ENCODE data around the gene ATF7IP2.
"Not testable (repeated sequence)": the region's sequence is repeated elsewhere in the genome, so short reads cannot be mapped to it uniquely, and the experiment has no call there.

Gene ATF7IP2

DNA sequence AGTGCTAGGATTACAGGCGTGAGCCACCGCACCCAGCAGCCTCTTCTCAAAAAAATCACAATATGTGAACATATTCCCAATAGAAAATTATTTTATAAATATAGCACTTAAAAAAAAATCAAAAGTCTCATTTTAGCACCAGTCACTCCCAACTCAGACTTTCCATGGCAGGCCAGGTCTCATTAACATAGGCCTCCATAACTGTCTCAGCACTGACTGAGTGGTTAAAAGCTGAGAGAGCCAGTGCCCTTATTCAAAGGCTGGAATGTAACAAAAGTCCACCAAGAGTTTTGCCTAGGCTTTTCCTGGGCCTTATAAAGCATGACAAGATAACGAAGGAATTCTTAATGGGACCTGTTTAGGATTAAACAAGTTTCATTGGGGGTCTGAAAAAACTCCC lies 114.7 kb downstream of the ATF7IP2 start:
- POLR2A ChIA-PET: no interaction called here
- CTCF ChIA-PET: interaction anchor here (1.5 kb wide), 1 partner anchor 9 kb away, joined by 6 read pairs; no protein-coding TSS in a partner anchor
- TF ChIP-seq, protein P1, sequence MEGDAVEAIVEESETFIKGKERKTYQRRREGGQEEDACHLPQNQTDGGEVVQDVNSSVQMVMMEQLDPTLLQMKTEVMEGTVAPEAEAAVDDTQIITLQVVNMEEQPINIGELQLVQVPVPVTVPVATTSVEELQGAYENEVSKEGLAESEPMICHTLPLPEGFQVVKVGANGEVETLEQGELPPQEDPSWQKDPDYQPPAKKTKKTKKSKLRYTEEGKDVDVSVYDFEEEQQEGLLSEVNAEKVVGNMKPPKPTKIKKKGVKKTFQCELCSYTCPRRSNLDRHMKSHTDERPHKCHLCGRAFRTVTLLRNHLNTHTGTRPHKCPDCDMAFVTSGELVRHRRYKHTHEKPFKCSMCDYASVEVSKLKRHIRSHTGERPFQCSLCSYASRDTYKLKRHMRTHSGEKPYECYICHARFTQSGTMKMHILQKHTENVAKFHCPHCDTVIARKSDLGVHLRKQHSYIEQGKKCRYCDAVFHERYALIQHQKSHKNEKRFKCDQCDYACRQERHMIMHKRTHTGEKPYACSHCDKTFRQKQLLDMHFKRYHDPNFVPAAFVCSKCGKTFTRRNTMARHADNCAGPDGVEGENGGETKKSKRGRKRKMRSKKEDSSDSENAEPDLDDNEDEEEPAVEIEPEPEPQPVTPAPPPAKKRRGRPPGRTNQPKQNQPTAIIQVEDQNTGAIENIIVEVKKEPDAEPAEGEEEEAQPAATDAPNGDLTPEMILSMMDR (IDR thresholded peaks at IDR 0.05; ENCODE audit: insufficient read depth, low read length, missing control alignments): no peak
- no peak overlapping the region for H3K4me3 ChIP-seq (ENCODE audit: low read depth, low read length)
- no peak for DNase-seq (ENCODE audit: low read depth, low spot score)

DNA sequence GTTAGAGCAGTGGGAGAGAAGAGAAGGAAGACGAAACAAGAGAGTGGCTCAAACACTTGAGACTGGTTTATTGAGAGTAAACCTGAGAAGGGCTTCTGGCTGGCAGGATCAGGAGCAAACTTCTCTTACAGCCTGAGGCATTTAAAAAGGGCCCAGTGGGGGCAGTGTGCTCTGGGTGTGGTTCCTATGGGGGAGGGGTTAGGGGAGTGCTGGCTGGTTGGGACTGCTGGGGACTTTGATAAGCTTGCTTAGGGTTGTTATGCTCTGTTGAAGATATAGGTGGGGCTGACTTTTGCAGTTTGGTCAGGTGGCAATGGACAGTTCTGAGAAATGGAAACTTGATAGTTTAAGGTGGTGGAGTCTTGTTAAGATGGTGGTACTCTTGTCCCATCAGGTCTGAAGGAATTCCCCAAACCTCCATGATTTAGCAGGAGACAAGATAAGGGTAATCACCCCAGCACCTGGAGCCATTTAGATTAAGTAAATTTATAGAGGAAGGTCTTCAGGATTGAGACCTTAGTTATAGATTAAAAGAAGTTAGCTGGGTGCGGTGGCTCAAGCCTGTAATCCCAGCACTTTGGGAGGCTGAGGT lies 115.3 kb downstream of the ATF7IP2 start:
- ChIA-PET CTCF (interaction anchor here (1.5 kb wide), 1 partner anchor 8 kb away, joined by 6 read pairs; no protein-coding TSS in a partner anchor), POLR2A (no interaction called here)
- TF ChIP-seq, protein P1 (IDR thresholded peaks at IDR 0.05; ENCODE audit: insufficient read depth, low read length, missing control alignments): no peak

DNA sequence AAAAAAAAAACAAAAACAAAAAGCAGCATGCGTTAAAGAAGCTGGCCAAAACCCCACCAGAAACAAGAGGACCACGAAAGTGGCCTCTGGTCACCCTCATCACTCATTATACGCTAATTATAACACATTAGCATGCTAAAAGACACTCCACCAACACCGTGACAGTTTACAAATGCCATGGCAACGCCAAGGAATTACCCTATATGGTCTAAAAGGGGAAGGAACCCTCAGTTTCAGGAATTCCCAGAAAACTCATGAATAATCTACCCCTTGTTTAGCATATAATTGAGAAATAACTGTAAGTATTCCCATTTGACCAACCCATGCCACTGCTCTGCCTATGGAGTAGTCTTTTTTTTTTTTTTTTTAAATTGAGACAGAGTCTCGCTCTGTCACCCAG lies 116.9 kb downstream of the ATF7IP2 start:
- ChIA-PET CTCF (no interaction called here), POLR2A (no interaction called here)
- TF ChIP-seq, protein P1 (IDR thresholded peaks at IDR 0.05; ENCODE audit: insufficient read depth, low read length, missing control alignments): no peak
- H3K4me3 ChIP-seq (ENCODE audit: low read depth, low read length): no peak overlapping the region
- DNase-seq (ENCODE audit: low read depth, low spot score): no peak

More for the DNA sequence above, 115.3 kb downstream of the ATF7IP2 start:
- DNase-seq (ENCODE audit: low read depth, low spot score): no peak
- no peak overlapping the region for H3K4me3 ChIP-seq (ENCODE audit: low read depth, low read length)

DNA sequence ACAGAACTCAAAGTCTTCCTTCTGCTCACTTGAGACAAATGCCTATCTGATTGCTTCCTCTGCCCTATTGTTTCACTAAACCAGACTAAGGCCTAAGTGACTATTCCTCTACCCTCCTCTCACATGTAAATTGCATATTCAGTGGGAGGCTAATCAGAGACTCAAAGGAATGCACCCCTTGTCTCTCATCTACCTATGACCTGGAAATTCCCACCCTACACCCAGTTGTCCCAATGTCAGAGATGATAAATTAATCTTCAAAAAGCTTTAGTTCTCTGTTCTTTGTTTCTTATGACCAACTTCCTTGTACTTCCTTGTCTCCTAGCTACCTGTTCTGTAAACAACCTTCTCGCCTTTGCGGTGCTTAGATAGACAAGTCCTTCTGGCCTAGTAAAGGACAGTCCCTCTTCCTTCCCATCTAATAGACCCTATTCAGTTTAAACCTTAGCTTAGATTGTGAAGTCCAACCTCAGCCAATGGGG lies 118.6 kb downstream of the ATF7IP2 start:
- ChIA-PET POLR2A (no interaction called here), CTCF (interaction anchor here (1.0 to 2.4 kb wide), 2 partner anchors 9 to 10 kb away, joined by 4 to 6 read pairs; no protein-coding TSS in a partner anchor)
- H3K4me3 ChIP-seq (ENCODE audit: low read depth, low read length): no peak overlapping the region
- TF ChIP-seq, protein P1 (IDR thresholded peaks at IDR 0.05; ENCODE audit: insufficient read depth, low read length, missing control alignments): no peak
- DNase-seq (ENCODE audit: low read depth, low spot score): no peak

DNA sequence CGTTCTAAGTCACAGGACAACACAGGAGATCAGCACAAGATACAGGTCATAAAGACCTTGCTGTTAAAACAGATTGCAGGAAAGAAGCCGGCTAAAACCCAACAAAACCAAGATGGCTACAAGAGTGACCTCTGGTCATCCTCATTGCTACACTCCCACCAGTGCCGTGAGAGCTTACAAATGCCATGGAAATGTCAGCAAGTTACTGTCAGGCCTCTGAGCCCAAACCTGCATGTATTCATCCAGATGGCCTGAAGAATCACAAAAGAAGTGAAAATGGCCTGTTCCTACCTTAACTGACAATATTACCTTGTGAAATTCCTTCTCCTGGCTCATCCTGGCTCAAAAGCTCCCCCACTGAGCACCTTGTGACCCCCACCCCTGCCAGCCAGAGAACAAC lies 119.4 kb downstream of the ATF7IP2 start:
- POLR2A ChIA-PET; H3K4me3 ChIP-seq (ENCODE audit: low read depth, low read length); DNase-seq (ENCODE audit: low read depth, low spot score): not testable (repeated sequence)
- CTCF ChIA-PET: interaction anchor here (2.4 kb wide), 1 partner anchor 8 kb away, joined by 6 read pairs; no protein-coding TSS in a partner anchor

DNA sequence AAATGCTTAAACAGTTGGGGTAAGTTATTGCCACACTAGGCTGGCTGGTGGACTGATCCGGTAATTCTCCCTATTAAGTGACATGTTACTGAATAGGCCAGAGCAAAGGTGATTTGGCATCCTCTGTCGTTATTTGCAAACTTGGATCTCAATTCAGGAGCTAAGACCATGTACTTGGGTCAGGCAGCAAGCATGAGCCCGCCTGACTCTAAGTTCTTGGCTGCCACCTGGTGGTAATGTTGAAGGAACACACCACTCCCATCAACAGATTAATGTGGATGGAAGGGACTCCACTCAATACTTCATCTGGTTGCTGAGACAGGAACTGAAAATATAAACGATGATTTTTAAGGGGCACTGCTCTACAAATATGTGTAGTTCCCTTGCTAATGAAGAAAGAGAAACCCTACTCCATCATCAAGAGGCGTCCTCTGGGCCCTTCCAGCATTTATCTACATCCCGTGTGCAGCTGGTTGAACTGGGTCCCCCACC lies 123.7 kb downstream of the ATF7IP2 start:
- POLR2A ChIA-PET: no interaction called here
- CTCF ChIA-PET: interaction anchor here (0.6 to 5.5 kb wide), 19 partner anchors 9 to 1942 kb away, joined by 3 to 62 read pairs (median 6); no protein-coding TSS in a partner anchor
- TF ChIP-seq, protein P1 (IDR thresholded peaks at IDR 0.05; ENCODE audit: insufficient read depth, low read length, missing control alignments): peak; percentile 70
- no peak overlapping the region for H3K4me3 ChIP-seq (ENCODE audit: low read depth, low read length)
- peak; percentile 42 for DNase-seq (ENCODE audit: low read depth, low spot score)

Data from AG04449 (cell line).